Measurements from ENCODE around the gene SLC24A3.

The SLC24A3 gene

GRCh38 chr20:19213946-19214490, 1.6 kb downstream of the SLC24A3 start:
- TF ChIP-seq, protein P1, sequence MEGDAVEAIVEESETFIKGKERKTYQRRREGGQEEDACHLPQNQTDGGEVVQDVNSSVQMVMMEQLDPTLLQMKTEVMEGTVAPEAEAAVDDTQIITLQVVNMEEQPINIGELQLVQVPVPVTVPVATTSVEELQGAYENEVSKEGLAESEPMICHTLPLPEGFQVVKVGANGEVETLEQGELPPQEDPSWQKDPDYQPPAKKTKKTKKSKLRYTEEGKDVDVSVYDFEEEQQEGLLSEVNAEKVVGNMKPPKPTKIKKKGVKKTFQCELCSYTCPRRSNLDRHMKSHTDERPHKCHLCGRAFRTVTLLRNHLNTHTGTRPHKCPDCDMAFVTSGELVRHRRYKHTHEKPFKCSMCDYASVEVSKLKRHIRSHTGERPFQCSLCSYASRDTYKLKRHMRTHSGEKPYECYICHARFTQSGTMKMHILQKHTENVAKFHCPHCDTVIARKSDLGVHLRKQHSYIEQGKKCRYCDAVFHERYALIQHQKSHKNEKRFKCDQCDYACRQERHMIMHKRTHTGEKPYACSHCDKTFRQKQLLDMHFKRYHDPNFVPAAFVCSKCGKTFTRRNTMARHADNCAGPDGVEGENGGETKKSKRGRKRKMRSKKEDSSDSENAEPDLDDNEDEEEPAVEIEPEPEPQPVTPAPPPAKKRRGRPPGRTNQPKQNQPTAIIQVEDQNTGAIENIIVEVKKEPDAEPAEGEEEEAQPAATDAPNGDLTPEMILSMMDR (IDR thresholded peaks at IDR 0.05; ENCODE audit: low read depth, low read length, missing control alignments) = no peak
- no peak for DNase-seq (ENCODE audit: extremely low read depth, low read depth)
- H3K4me3 ChIP-seq (replicated peaks; ENCODE audit: low read depth, low read length) = no peak overlapping the region

DNA sequence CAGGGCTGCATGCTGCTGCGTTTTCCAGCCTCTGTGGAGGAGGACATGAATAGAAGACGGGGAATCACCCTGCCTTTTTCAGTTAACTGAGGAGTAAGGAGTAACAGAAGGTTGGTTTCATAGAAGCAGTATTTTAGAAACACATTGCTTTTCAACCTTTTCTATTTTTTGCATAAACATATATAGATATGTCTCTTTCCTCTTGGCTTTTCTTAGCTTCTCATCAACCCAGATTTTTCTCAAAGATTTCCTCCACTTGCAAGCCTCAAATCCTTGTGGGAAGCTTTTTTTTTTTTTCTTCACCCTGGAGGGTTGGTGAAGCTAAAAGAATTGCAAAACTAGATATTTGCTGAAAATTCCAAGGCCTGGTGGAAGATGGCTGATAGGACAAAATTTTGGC, 6.0 kb downstream of the SLC24A3 start:
- DNase-seq (ENCODE audit: extremely low read depth, low read depth) = no peak
- TF ChIP-seq, protein P1 (IDR thresholded peaks at IDR 0.05; ENCODE audit: low read depth, low read length, missing control alignments) = no peak
- no peak overlapping the region for H3K4me3 ChIP-seq (replicated peaks; ENCODE audit: low read depth, low read length)

DNA sequence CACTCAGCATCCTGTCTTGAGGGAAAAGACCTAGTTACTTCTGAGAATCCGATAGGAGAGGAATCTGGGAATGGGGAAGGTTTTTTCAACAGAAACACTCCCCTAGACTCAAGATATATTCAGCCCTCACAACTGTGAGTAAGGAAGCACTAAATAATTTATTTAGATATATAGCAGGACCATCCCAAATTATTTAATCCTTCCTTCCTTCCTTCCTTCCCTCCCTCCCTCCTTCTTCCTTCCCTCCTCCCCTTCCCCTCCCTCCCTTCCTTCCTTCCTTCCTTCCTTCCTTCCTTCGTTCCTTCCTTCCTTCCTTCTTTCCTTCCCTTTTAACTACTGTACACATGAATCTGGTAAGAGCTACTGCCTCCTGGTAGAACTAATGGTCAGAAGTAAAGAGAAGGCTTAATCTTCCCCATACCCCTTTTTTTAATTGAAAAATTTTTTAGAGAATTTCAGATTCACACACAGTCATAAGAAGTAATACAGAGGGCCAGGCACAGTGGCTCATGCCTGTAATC, 10.1 kb downstream of the SLC24A3 start:
- no peak overlapping the region for H3K4me3 ChIP-seq (replicated peaks; ENCODE audit: low read depth, low read length)
- TF ChIP-seq, protein P1 (IDR thresholded peaks at IDR 0.05; ENCODE audit: low read depth, low read length, missing control alignments) = no peak
- DNase-seq (ENCODE audit: extremely low read depth, low read depth) = no peak

- no peak for DNase-seq (ENCODE audit: extremely low read depth, low read depth)
- no peak overlapping the region for H3K4me3 ChIP-seq (replicated peaks; ENCODE audit: low read depth, low read length)
- TF ChIP-seq, protein P1 (IDR thresholded peaks at IDR 0.05; ENCODE audit: low read depth, low read length, missing control alignments) = no peak
These were observed 11.2 kb downstream of the SLC24A3 start for GRCh38 chr20:19223640-19224039.

DNA sequence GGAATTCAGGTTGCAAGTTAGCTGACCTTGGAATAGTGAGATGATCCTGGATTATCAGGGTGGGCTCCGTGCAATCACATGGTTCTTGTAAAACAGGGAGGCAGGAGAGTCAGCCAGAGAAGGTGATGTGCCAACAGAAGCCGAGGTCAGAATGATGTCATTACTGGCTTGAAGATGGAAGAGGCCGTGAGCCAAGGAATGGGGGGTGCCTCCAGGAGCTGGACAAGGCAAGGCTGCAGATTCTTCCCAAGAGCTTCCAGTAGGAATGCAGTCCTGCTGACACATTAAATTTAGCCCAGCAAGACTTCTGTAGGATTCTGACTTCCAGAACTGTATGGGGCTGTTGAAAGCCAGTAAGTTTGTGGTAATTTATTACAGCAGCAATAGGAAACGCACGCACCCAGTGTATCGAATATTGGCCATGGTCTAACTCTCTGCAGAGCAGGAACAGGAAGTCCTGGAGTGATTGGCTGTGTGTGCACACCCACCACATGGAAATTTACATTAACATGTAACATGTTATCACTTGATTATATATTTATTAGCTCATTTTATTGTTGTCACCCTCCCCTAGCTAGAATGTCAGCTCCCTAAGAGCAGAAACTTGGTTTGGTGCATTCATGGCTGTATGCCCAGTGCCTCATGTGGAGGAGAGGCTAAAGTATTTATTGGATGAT, 19.1 kb downstream of the SLC24A3 start:
- H3K4me3 ChIP-seq (replicated peaks; ENCODE audit: low read depth, low read length) = no peak overlapping the region
- TF ChIP-seq, protein P1 (IDR thresholded peaks at IDR 0.05; ENCODE audit: low read depth, low read length, missing control alignments) = no peak
- no peak for DNase-seq (ENCODE audit: extremely low read depth, low read depth)

GRCh38 chr20:19232997-19233794, 20.8 kb downstream of the SLC24A3 start:
- DNase-seq (ENCODE audit: extremely low read depth, low read depth) = no peak
- H3K4me3 ChIP-seq (replicated peaks; ENCODE audit: low read depth, low read length) = no peak overlapping the region
- TF ChIP-seq, protein P1 (IDR thresholded peaks at IDR 0.05; ENCODE audit: low read depth, low read length, missing control alignments) = no peak
